Measurements from ENCODE around the gene IFITM5. TPM values are rescaled to one million over a fixed set of nuclear protein-coding genes. Genes with fewer than 3 reads are reported as not detected.

The IFITM5 gene
- total RNA-seq, 4 donors from 2014 or later: not detected

- WGBS: 16% methylated on average over 9 of the region's 97 CpGs
- H3K36me3 ChIP-seq: no peaks in the 10 kb centered on the region
- no peaks in the 10 kb centered on the region for H3K9me3 ChIP-seq
- no peak overlapping the region for H3K27ac ChIP-seq (replicated peaks in 1 of 4)
- TF ChIP-seq CTCF (IDR thresholded peaks at IDR 0.05): no peak
- TF ChIP-seq POLR2AphosphoS5 (IDR thresholded peaks at IDR 0.05): no peak
- TF ChIP-seq POLR2A (IDR thresholded peaks at IDR 0.05; ENCODE audit: low read depth): no peak
- no peak for TF ChIP-seq EP300 (IDR thresholded peaks at IDR 0.05)
- peaks cover 20 to 35% (median 32%) of the 10 kb centered on the region in 4 donors for H3K4me1 ChIP-seq
- no peak for DNase-seq (ENCODE audit: extremely low spot score)
- intact Hi-C loops (cut with DNase I): no loop called here
- H3K27me3 ChIP-seq: peaks cover 5 to 66% (median 48%) of the 10 kb centered on the region in 4 donors
- peak overlapping the region; percentile 7 to 48 (median 36) for H3K4me3 ChIP-seq
Measured at GRCh38 chr11:279040-279965, 20.0 kb downstream of the IFITM5 start.

DNA sequence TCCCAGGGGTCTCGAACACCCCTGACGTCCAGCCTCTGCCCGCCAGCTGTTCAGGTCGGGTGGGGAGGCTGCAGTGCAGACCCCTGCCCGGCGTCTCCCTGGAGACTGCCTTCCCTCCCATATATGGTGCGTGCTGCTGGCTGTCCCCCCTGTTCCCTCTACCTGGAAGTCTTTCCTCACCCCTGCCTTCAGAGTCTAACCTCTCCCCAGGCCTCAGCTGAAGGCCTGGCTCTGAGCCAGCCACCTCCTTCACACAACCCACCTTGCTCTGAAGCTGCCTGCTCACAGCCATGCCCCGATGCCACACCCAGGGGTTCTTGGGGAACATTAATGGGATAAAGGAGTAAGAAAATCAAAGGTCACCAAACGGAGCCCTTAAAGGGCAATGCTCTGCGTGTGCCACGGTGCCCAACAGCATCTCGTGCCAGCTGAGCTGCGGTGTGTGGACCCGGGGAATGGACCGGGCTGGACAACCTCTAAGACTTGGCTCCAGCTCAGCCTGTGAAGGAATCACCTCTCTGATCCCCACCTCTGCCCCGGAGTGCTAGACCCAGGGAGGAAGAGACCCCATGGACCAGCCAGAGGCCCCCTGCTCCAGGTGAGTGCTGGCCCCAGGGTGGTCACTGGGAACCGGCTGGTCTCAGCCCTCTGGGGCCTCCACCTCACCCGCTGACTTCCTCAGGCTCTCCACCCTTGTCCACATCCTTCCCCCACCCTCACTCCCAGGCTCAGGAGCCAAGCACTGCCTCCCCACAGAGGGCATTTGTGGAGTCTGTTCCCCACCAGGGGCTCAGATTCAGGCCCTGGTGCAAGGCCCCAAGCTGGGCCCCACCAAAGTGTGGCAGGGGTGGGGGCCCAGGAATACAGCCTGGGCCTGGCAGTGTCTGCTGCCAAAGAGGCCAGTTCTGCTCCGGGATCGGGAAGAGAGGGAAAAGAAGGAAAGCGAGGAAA lies 21.1 kb downstream of the IFITM5 start, which contains the start of gene NLRP6:
Gene NLRP6 (plus strand): TSS at position 407 of the 951 bp plus-strand sequence. CDS start 163 bp downstream, at position 570.
- WGBS: 79% methylated on average over 17 of the region's 21 CpGs
- H3K9me3 ChIP-seq: no peaks in the 10 kb centered on the region
- intact Hi-C loops (cut with DNase I): no loop called here
- H3K4me1 ChIP-seq: peaks cover 20 to 35% (median 32%) of the 10 kb centered on the region in 4 donors
- H3K27ac ChIP-seq (replicated peaks in 1 of 4): no peak within 1 kb of the TSS
- H3K4me3 ChIP-seq: peak within 1 kb of the TSS in 3 of 4 donors; percentile 33 to 48 (median 38)
- no peaks in the 10 kb centered on the region for H3K36me3 ChIP-seq
- TF ChIP-seq EP300 (IDR thresholded peaks at IDR 0.05) (no peak), POLR2A (IDR thresholded peaks at IDR 0.05; ENCODE audit: low read depth) (no peak), CTCF (IDR thresholded peaks at IDR 0.05) (no peak)
- no peak for DNase-seq (ENCODE audit: extremely low spot score)
- H3K27me3 ChIP-seq: peaks cover 5 to 56% (median 46%) of the 10 kb centered on the region in 4 donors

DNA sequence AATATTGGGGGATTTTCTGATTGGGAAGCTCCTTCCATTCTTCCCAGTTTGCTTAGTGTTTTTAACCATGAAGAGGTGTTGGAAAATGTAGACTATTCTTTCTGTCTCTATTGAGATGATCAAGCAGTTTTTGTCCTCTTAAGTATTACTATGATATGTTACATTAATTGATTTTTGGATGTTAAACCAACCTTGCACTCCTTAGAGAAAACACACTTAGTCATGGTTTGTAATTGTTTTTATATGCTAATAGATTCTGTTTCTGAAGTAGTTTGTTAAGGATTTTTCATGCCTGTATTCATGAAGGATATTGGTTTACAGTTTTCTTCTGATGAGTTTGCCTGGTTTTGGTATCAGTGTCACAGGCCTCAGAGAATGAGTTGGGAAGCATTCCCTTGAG lies 23.1 kb downstream of the IFITM5 start:
- Histone ChIP-seq H3K27ac (replicated peaks in 1 of 4) (no peak overlapping the region), H3K9me3 (no peaks in the 10 kb centered on the region), H3K27me3 (peaks cover 5 to 51% (median 30%) of the 10 kb centered on the region in 4 donors), H3K36me3 (no peaks in the 10 kb centered on the region), H3K4me3 (no peak overlapping the region), H3K4me1 (peaks cover 20 to 28% (median 26%) of the 10 kb centered on the region in 4 donors)
- TF ChIP-seq POLR2AphosphoS5 (IDR thresholded peaks at IDR 0.05) (no peak), EP300 (IDR thresholded peaks at IDR 0.05) (no peak)
- intact Hi-C loops (cut with DNase I): no loop called here
- DNase-seq (ENCODE audit: extremely low spot score): no peak

- H3K4me3 ChIP-seq: no peak overlapping the region
- H3K27ac ChIP-seq (replicated peaks in 1 of 4): no peak overlapping the region
- H3K36me3 ChIP-seq: no peaks in the 10 kb centered on the region
- peaks cover 0 to 9% (median 4%) of the 10 kb centered on the region in 4 donors for H3K4me1 ChIP-seq
- DNase-seq (ENCODE audit: extremely low spot score): no peak
- H3K9me3 ChIP-seq: no peaks in the 10 kb centered on the region
- peaks cover 0 to 34% (median 0%) of the 10 kb centered on the region in 4 donors for H3K27me3 ChIP-seq
- WGBS: 83% methylated on average over 6 of the region's 6 CpGs
- TF ChIP-seq EP300 (IDR thresholded peaks at IDR 0.05): no peak
- no peak for TF ChIP-seq POLR2A (IDR thresholded peaks at IDR 0.05; ENCODE audit: low read depth)
- TF ChIP-seq POLR2AphosphoS5 (IDR thresholded peaks at IDR 0.05): no peak
- no peak for TF ChIP-seq CTCF (IDR thresholded peaks at IDR 0.05)
- intact Hi-C loops (cut with DNase I): no loop called here
Measured at GRCh38 chr11:272931-273198, 26.5 kb downstream of the IFITM5 start.

All from esophagus muscularis mucosa (tissue), 4 donors.